Gastrocnemius medialis (tissue), 4 donors: ENCODE measurements around the gene VMAC. TPM values are rescaled to one million over a fixed set of nuclear protein-coding genes. Genes with fewer than 3 reads are reported as not detected.

ENCODE experiments used
- ATAC-seq, 2 donors: fragments of 150-250 bp; one replicate each; pipeline ENCODE4 v1.9.1; 2016
- DNase-seq, 2 donors: peaks; one replicate each; pipeline ENCODE4 v3.0.0-alpha.2; 2019
- H3K27ac ChIP-seq, 4 donors: fragments of 200-600 bp; sonication (generic); 1 replicate in 1 of 4; 2 replicates in 3 of 4; pipeline ENCODE4 v1.5.1; 2016 to 2018; ENCODE audit warnings: mild to moderate bottlenecking in 2 of 4, moderate library complexity in 1 of 4
- H3K27me3 ChIP-seq, 3 donors: fragments of 200-600 bp; sonication (generic) in 2 of 3; 1 replicate in 1 of 3; 2 replicates in 2 of 3; pipeline versions ENCODE4 v1.5.1 to v1.6.0; 2016 to 2019; ENCODE audit warnings: mild to moderate bottlenecking in 1 of 3, moderate library complexity in 1 of 3
- H3K36me3 ChIP-seq, 2 donors: fragments of 200-600 bp; sonication (generic) in 1 of 2; one replicate each; pipeline ENCODE4 v1.5.1; 2017 to 2018
- H3K4me1 ChIP-seq, 2 donors: fragments of 200-600 bp; sonication (generic) in 1 of 2; one replicate each; pipeline ENCODE4 v1.5.1; 2016 to 2017; ENCODE audit warnings: mild to moderate bottlenecking in 2 of 2
- H3K4me3 ChIP-seq, 4 donors: fragments of 200-600 bp; sonication (generic) in 3 of 4; 1 replicate in 1 of 4; 2 replicates in 3 of 4; pipeline ENCODE4 v1.5.1; 2016 to 2019; ENCODE audit warnings: mild to moderate bottlenecking in 2 of 4
- H3K9me3 ChIP-seq, 3 donors: fragments of 200-600 bp; sonication (generic) in 2 of 3; 1 replicate in 1 of 3; 2 replicates in 2 of 3; pipeline ENCODE4 v1.5.1; 2016 to 2019
- POLR2A ChIP-seq, 2 donors: fragments of 450-650 bp; IDR thresholded peaks; one replicate each; pipeline ENCODE4 v1.6.1; 2017; ENCODE audit warnings: antibody characterized with exemption in 2 of 2, mild to moderate bottlenecking in 2 of 2, moderate library complexity in 2 of 2
- in situ Hi-C, 4 donors: fragments of 200-750 bp; cut with MboI; loops; one replicate each; pipeline versions ENCODE4 v1.15.0 to v1.8.0; 2017; ENCODE audit warnings: low sequenced_read_pairs in 4 of 4
- intact Hi-C: fragments of 100-400 bp; cut with DNase I; formaldehyde crosslinking; loops from one replicate; pipeline ENCODE4 v1.15.1; 2023; ENCODE audit warnings: low total_unique reads
- total RNA-seq, 4 donors: library from RNA; depleted of rRNA; stranded (reverse); fragments of >200 nt; gene quantifications; one replicate each; pipeline versions ENCODE4 v1.1.0 to v1.2.3, GENCODE V29; 2016
- TF ChIP-seq, protein P1 (sequence below), 5 experiments: fragments of 450-650 bp in 3 of 5; fragments of 200-600 bp in 2 of 5; sonication (generic) in 2 of 5; IDR thresholded peaks in 4 of 5; conservative IDR thresholded peaks in 1 of 5; 1 replicate in 4 of 5; 2 replicates in 1 of 5; pipeline ENCODE4 v1.5.1; 2016 to 2019; ENCODE audit warnings: antibody characterized with exemption in 5 of 5, mild to moderate bottlenecking in 3 of 5, moderate library complexity in 3 of 5

Gene VMAC
- total RNA-seq, 4 donors from 2014 or later: 0.46 to 3.0 (median 2.1) TPM

DNA sequence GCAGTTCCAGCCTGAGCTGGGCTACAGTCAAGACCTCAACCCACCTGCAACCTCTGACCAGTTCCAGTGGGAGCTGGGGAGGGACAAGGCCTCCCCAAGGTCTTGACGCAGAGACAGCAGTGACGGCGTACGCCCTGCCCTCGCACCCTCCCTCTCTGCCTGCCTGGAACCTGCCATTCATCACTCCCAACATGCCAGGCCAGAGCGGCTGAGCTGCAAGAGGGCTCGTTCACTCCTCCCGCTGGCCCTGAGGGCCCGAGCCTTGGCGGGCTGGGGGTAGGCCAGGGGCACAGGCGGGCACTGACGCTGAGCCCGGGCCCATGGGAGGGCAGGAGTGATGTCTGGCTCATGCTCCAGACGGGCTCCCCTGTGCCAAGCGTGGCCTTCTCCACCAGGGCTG lies 9.3 kb upstream of the VMAC start:
- Histone ChIP-seq H3K27me3 (peaks cover 14 to 16% (median 14%) of the 10 kb centered on the region in 3 donors), H3K36me3 (peaks cover 0 to 23% of the 10 kb centered on the region in 2 donors), H3K9me3 (no peaks in the 10 kb centered on the region), H3K4me3 (no peak overlapping the region), H3K4me1 (peaks cover 0 to 11% of the 10 kb centered on the region in 2 donors), H3K27ac (no peak overlapping the region)
- intact Hi-C loops: no loop called here
- ATAC-seq: no peak
- in situ Hi-C loops: no loop called here
- DNase-seq: no peak
- TF ChIP-seq, protein P1, sequence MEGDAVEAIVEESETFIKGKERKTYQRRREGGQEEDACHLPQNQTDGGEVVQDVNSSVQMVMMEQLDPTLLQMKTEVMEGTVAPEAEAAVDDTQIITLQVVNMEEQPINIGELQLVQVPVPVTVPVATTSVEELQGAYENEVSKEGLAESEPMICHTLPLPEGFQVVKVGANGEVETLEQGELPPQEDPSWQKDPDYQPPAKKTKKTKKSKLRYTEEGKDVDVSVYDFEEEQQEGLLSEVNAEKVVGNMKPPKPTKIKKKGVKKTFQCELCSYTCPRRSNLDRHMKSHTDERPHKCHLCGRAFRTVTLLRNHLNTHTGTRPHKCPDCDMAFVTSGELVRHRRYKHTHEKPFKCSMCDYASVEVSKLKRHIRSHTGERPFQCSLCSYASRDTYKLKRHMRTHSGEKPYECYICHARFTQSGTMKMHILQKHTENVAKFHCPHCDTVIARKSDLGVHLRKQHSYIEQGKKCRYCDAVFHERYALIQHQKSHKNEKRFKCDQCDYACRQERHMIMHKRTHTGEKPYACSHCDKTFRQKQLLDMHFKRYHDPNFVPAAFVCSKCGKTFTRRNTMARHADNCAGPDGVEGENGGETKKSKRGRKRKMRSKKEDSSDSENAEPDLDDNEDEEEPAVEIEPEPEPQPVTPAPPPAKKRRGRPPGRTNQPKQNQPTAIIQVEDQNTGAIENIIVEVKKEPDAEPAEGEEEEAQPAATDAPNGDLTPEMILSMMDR (IDR thresholded peaks at IDR 0.05 in 4 of 5, conservative IDR thresholded peaks at IDR 0.05 in 1 of 5): no peak
- TF ChIP-seq POLR2A (IDR thresholded peaks at IDR 0.05): no peak

DNA sequence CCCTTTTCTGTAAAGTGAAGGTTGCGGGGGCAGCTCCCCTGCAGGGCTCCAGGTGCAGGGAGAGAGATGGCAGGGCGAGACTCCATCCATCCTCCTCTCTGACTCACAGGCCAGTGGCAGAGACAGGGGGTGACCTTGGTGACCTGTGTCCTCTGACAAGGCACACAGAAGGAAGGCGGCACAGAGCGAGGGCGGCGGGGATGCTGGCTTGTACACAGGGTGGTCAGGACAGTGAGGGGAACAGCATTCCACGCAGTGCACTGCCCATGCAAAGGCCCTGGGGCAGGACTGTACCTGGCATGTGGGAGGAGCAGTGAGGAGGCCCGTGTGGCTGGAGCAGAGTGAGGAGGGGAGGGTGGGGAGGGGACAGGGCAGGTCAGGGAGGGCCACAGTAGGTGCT lies 8.8 kb upstream of the VMAC start:
- Histone ChIP-seq H3K36me3 (peaks cover 0 to 23% of the 10 kb centered on the region in 2 donors), H3K27ac (no peak overlapping the region), H3K9me3 (no peaks in the 10 kb centered on the region), H3K4me3 (no peak overlapping the region), H3K27me3 (peaks cover 9 to 11% (median 10%) of the 10 kb centered on the region in 3 donors), H3K4me1 (peaks cover 0 to 11% of the 10 kb centered on the region in 2 donors)
- in situ Hi-C loops (no loop called here), intact Hi-C loops (no loop called here)
- TF ChIP-seq, protein P1 (IDR thresholded peaks at IDR 0.05 in 4 of 5, conservative IDR thresholded peaks at IDR 0.05 in 1 of 5): no peak
- no peak for TF ChIP-seq POLR2A (IDR thresholded peaks at IDR 0.05)
- no peak for DNase-seq
- no peak for ATAC-seq

DNA sequence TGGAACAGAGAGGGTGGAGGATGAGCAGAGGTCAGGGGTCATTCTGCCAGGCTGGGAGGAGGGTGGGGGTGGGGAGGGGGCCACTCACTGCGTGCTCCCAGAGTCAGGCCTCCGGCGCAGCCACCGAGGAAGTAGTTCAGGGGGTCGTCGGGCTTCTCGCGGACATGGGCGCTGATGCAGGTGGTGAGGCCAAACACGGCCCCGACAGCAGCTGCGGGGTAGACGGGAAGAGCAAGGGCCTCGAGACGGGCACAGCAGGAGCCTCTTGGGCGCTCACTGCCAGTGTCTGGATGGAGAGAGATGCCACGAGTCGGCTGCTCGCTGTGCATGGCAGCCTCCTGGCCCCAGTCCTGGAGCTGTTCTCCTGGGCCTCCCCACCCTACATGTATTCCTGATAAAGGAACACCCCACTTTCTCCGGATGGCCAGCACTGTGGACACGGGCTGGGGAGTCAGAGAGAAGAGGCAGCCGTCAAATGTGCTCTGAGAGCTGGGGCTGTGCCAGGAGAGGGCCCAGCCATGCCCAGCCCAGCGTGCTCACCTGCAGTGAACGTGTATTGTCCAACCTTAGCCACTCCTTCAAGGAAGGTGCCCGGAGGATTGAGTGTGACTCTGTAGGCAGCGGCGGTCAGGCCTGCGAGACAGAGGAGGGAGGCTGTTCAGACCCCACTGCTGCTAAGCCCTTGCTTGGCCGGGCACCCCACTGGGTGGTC lies 8.2 kb upstream of the VMAC start:
- Histone ChIP-seq H3K9me3 (no peaks in the 10 kb centered on the region), H3K27ac (no peak overlapping the region), H3K4me1 (peaks cover 0 to 11% of the 10 kb centered on the region in 2 donors), H3K4me3 (no peak overlapping the region), H3K27me3 (peaks cover 3 to 5% (median 5%) of the 10 kb centered on the region in 3 donors), H3K36me3 (peaks cover 0 to 27% of the 10 kb centered on the region in 2 donors)
- ATAC-seq: no peak
- TF ChIP-seq POLR2A (IDR thresholded peaks at IDR 0.05): no peak
- TF ChIP-seq, protein P1 (IDR thresholded peaks at IDR 0.05 in 4 of 5, conservative IDR thresholded peaks at IDR 0.05 in 1 of 5): no peak
- DNase-seq: no peak
- in situ Hi-C loops: no loop called here
- intact Hi-C loops: no loop called here

DNA sequence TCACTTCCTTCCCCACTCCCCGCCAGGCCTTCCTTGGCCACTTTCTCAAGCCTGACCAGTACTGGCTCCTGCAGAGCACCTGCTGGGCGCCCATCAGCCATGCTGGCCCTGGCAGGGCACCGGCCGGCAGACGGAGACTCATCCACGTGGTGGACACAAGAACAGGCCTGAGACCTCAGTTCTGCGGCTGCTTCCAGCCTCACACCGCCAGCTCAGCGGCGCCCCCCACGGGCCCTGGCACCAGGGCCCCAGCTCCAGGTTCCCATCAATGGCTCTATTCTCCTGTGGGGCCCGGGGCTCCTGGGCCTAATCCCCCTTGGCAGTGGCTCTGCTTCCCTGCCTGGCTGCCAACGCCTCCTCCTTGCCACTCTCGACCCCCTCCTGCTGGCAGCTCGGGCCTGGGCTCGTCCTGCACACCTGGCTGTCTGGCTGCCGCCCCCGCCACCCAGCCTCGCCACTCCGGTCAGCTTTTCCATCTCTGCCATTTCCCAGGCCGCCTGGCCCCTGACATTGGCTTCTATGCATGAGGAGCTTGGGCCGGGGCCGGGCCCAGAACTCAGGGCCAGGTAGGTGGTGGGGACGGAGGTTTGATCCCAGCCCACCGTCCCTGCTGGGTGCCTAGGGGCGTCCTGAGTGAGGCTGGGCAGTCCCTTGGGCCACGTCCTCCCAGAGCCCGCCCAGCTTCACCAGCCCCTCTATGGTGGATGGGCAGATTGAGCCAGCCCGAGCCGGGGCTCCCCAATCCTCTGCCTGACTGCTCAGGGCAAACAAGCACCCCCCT lies 7.3 kb upstream of the VMAC start:
- Histone ChIP-seq H3K9me3 (no peaks in the 10 kb centered on the region), H3K27ac (no peak overlapping the region), H3K27me3 (no peaks in the 10 kb centered on the region), H3K4me1 (peaks cover 0 to 6% of the 10 kb centered on the region in 2 donors), H3K36me3 (peaks cover 0 to 27% of the 10 kb centered on the region in 2 donors), H3K4me3 (no peak overlapping the region)
- no peak for TF ChIP-seq POLR2A (IDR thresholded peaks at IDR 0.05)
- in situ Hi-C loops (no loop called here), intact Hi-C loops (no loop called here)
- ATAC-seq: no peak
- DNase-seq: no peak
